Measurements from ENCODE around the gene BTNL3. TPM values are rescaled to one million over a fixed set of nuclear protein-coding genes. Genes with fewer than 3 reads are reported as not detected.

Gene BTNL3
- total RNA-seq, 1 donor from 2014 or later = 0.34 TPM

DNA sequence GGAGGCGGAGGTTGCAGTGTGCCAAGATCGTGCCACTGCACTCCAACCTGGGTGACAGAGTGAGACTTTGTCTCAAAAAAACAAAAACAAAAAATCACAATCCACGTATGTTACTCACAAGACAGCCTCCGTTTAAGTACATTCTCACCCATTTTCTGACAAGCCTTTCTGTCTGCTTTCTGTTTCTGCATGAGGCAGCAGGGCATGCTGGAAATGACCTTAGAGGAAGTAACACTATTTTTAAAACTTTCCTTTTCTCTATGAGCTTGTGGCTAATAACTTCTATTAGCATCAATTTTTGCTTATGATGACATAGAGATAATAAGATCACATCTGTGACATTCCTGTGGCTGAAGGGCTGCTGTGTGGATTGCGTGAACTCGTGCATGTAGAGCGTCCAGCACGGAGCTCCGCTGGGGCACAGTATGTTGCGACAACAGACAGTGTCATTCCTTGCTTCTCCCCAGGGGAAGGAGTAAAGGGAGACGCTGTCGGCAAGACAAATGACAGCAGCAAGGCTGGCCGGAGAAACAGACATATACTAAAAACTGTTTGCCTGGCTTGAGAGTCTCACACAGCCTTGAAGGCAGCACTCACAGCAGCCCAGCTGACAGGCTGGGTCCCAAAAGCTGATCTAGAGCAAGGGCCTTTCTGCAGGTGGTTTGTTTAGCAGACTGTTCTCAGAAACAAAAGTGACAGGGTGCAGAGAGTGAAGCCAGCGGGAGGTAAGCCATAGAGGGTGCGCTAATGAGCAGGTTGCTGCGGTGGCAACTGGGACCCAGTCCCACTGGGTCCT is 1.6 kb downstream of the BTNL3 start:
- Histone ChIP-seq H2AFZ (replicated peaks) (no peak overlapping the region), H3K4me3 (no peak overlapping the region), H4K20me1 (ENCODE audit: low read depth) (no peaks in the 10 kb centered on the region), H3K4me2 (no peak overlapping the region), H3K27ac (no peak overlapping the region), H3F3A (ENCODE audit: low read depth) (no peaks in the 10 kb centered on the region), H3K27me3 (no peaks in the 10 kb centered on the region), H3K36me3 (no peaks in the 10 kb centered on the region), H3K4me1 (no peaks in the 10 kb centered on the region), H3K9ac (no peak overlapping the region), H3K79me2 (ENCODE audit: low read depth) (no peaks in the 10 kb centered on the region), H3K9me3 (ENCODE audit: low read depth) (no peaks in the 10 kb centered on the region)
- Mint-ChIP-seq H3K4me1 (no peaks in the 10 kb centered on the region), H3K36me3 (no peaks in the 10 kb centered on the region), H3K27me3 (ENCODE audit: insufficient read depth, low read depth) (no peaks in the 10 kb centered on the region), H3K4me3 (no peak overlapping the region), H3K9me3 (no peaks in the 10 kb centered on the region), H3K27ac (no peak overlapping the region)
- DNase-seq (ENCODE audit: low spot score) = no peak
- TF ChIP-seq EZH2phosphoT487 (IDR thresholded peaks at IDR 0.05) (no peak), EZH2 (IDR thresholded peaks at IDR 0.05) (no peak)
- TF ChIP-seq, protein P1, sequence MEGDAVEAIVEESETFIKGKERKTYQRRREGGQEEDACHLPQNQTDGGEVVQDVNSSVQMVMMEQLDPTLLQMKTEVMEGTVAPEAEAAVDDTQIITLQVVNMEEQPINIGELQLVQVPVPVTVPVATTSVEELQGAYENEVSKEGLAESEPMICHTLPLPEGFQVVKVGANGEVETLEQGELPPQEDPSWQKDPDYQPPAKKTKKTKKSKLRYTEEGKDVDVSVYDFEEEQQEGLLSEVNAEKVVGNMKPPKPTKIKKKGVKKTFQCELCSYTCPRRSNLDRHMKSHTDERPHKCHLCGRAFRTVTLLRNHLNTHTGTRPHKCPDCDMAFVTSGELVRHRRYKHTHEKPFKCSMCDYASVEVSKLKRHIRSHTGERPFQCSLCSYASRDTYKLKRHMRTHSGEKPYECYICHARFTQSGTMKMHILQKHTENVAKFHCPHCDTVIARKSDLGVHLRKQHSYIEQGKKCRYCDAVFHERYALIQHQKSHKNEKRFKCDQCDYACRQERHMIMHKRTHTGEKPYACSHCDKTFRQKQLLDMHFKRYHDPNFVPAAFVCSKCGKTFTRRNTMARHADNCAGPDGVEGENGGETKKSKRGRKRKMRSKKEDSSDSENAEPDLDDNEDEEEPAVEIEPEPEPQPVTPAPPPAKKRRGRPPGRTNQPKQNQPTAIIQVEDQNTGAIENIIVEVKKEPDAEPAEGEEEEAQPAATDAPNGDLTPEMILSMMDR (IDR thresholded peaks at IDR 0.05) = no peak

DNA sequence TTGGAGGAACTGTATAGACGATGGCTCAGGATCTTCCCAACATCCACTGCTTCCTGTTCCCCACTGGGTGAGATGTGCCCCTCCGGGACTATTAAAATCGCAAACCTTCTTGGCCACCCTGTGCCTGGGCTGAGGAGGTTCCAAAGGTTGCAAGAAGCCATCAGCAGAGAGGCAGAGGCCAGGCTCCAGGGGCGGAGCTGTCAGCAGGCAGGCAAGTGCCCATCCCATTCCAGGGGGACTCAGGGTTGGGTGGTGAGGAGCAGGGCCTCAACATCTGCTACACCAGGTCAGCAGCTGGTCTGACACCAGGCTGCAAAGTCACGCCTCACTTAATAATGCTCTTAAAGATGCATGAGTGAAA is 2.2 kb downstream of the BTNL3 start:
- Mint-ChIP-seq H3K4me3 (no peak overlapping the region), H3K27ac (no peak overlapping the region), H3K27me3 (ENCODE audit: insufficient read depth, low read depth) (no peaks in the 10 kb centered on the region), H3K4me1 (no peaks in the 10 kb centered on the region), H3K9me3 (no peaks in the 10 kb centered on the region), H3K36me3 (no peaks in the 10 kb centered on the region)
- H3K36me3 ChIP-seq = no peaks in the 10 kb centered on the region
- H3K27ac ChIP-seq = no peak overlapping the region
- TF ChIP-seq, protein P1 (IDR thresholded peaks at IDR 0.05) = no peak
- TF ChIP-seq EZH2phosphoT487 (IDR thresholded peaks at IDR 0.05) = no peak
- TF ChIP-seq EZH2 (IDR thresholded peaks at IDR 0.05) = no peak
- H4K20me1 ChIP-seq (ENCODE audit: low read depth) = no peaks in the 10 kb centered on the region
- H3K9me3 ChIP-seq (ENCODE audit: low read depth) = no peaks in the 10 kb centered on the region
- H3K27me3 ChIP-seq = no peaks in the 10 kb centered on the region
- no peak overlapping the region for H3K4me2 ChIP-seq
- no peak for DNase-seq (ENCODE audit: low spot score)
- H3K4me3 ChIP-seq = no peak overlapping the region
- H3K79me2 ChIP-seq (ENCODE audit: low read depth) = no peaks in the 10 kb centered on the region
- no peaks in the 10 kb centered on the region for H3K4me1 ChIP-seq
- H3F3A ChIP-seq (ENCODE audit: low read depth) = no peaks in the 10 kb centered on the region
- H3K9ac ChIP-seq = no peak overlapping the region
- no peak overlapping the region for H2AFZ ChIP-seq (replicated peaks)

DNA sequence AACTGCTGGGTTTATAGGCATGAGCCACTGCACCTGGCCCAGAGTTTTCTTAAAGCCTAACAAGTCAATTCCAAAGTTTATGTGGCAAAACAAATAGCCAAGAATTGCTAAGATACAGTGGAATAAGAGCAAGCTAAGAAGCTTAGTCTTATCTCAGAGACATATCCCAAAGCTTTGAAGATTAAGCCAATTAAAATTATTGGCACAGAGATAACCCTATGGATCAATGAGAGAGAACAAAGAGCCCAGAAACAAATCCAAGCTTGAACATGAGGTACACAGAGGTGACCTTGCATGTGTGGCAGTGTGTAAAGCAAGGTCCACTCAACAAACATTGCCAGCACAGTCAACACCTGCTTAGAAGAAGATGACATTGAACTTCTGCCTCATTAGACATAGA is 13.3 kb downstream of the BTNL3 start:
- no peak for TF ChIP-seq EZH2 (IDR thresholded peaks at IDR 0.05)
- no peak for TF ChIP-seq EZH2phosphoT487 (IDR thresholded peaks at IDR 0.05)
- TF ChIP-seq, protein P1 (IDR thresholded peaks at IDR 0.05) = no peak
- Mint-ChIP-seq H3K36me3 (no peaks in the 10 kb centered on the region), H3K27me3 (ENCODE audit: insufficient read depth, low read depth) (peaks cover 5% of the 10 kb centered on the region), H3K4me1 (no peaks in the 10 kb centered on the region), H3K27ac (no peak overlapping the region), H3K9me3 (no peaks in the 10 kb centered on the region), H3K4me3 (no peak overlapping the region)
- H3K9me3 ChIP-seq (ENCODE audit: low read depth) = no peaks in the 10 kb centered on the region
- no peak overlapping the region for H3K9ac ChIP-seq
- DNase-seq (ENCODE audit: low spot score) = no peak
- no peak overlapping the region for H2AFZ ChIP-seq (replicated peaks)
- H3K79me2 ChIP-seq (ENCODE audit: low read depth) = no peaks in the 10 kb centered on the region
- no peaks in the 10 kb centered on the region for H3K4me1 ChIP-seq
- H4K20me1 ChIP-seq (ENCODE audit: low read depth) = no peaks in the 10 kb centered on the region
- H3F3A ChIP-seq (ENCODE audit: low read depth) = no peaks in the 10 kb centered on the region
- no peaks in the 10 kb centered on the region for H3K36me3 ChIP-seq
- no peaks in the 10 kb centered on the region for H3K27me3 ChIP-seq
- H3K27ac ChIP-seq = no peak overlapping the region
- H3K4me2 ChIP-seq = no peak overlapping the region
- no peak overlapping the region for H3K4me3 ChIP-seq
